ENCODE data around the gene MCC. TPM values are rescaled to one million over a fixed set of nuclear protein-coding genes. Genes with fewer than 3 reads are reported as not detected.
A peak's percentile ranks its signal among the peaks of the same experiment; 100 is the strongest.

The MCC gene
- total and polyA plus RNA-seq, 4 donors = 9.0 to 47.3 (median 14.7) TPM

DNA sequence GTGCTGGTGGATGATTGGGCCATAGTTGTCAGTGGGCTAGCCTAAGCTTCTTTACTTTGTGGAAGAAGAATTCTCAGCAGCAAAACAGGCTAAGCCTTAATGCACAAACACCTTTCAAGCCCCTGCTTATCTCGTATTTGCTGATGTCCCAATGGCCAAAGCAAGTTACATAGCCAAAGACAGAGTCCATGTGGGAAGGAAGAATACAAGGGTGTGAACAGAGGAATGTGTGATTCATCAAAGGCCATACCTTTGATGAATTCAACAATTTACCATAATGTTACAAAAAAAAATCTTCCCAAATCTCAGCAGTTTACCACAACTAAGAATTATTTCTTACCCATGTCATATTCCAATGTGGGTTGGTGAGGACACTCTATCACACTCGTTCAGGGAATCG is 24.1 kb upstream of the MCC start:
- Histone ChIP-seq H3K4me3 (ENCODE audit: low read depth in 1 of 3, low read length in 3 of 3) (no peak overlapping the region), H3K9me3 (ENCODE audit: control insufficient read depth in 4 of 4, low read length in 3 of 4) (no peaks in the 10 kb centered on the region), H3K36me3 (ENCODE audit: control insufficient read depth in 4 of 4, insufficient read depth in 3 of 4, low read depth in 1 of 4, low read length in 3 of 4) (peaks cover 0 to under 1% (median 0%) of the 10 kb centered on the region in 4 donors), H3K9ac (ENCODE audit: low read depth in 1 of 2, low read length in 2 of 2) (no peak overlapping the region), H3K4me1 (ENCODE audit: control insufficient read depth in 4 of 4, insufficient read depth in 4 of 4, low read length in 3 of 4) (peaks cover 0 to 11% (median 4%) of the 10 kb centered on the region in 4 donors), H3K27me3 (ENCODE audit: control insufficient read depth in 4 of 4, insufficient read depth in 4 of 4, low read length in 3 of 4) (no peaks in the 10 kb centered on the region), H3K27ac (ENCODE audit: low read depth in 1 of 2, low read length in 2 of 2) (no peak overlapping the region)
- 89% methylated on average over 3 of the region's 3 CpGs for WGBS
- TF ChIP-seq, protein P1, sequence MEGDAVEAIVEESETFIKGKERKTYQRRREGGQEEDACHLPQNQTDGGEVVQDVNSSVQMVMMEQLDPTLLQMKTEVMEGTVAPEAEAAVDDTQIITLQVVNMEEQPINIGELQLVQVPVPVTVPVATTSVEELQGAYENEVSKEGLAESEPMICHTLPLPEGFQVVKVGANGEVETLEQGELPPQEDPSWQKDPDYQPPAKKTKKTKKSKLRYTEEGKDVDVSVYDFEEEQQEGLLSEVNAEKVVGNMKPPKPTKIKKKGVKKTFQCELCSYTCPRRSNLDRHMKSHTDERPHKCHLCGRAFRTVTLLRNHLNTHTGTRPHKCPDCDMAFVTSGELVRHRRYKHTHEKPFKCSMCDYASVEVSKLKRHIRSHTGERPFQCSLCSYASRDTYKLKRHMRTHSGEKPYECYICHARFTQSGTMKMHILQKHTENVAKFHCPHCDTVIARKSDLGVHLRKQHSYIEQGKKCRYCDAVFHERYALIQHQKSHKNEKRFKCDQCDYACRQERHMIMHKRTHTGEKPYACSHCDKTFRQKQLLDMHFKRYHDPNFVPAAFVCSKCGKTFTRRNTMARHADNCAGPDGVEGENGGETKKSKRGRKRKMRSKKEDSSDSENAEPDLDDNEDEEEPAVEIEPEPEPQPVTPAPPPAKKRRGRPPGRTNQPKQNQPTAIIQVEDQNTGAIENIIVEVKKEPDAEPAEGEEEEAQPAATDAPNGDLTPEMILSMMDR (IDR thresholded peaks at IDR 0.05; ENCODE audit: low read depth, low read length, missing input control) = no peak
- TF ChIP-seq, protein P2, sequence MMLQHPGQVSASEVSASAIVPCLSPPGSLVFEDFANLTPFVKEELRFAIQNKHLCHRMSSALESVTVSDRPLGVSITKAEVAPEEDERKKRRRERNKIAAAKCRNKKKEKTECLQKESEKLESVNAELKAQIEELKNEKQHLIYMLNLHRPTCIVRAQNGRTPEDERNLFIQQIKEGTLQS (IDR thresholded peaks at IDR 0.05) = no peak
- TF ChIP-seq NR2F2 (IDR thresholded peaks at IDR 0.05) = no peak
- TF ChIP-seq, protein P3, sequence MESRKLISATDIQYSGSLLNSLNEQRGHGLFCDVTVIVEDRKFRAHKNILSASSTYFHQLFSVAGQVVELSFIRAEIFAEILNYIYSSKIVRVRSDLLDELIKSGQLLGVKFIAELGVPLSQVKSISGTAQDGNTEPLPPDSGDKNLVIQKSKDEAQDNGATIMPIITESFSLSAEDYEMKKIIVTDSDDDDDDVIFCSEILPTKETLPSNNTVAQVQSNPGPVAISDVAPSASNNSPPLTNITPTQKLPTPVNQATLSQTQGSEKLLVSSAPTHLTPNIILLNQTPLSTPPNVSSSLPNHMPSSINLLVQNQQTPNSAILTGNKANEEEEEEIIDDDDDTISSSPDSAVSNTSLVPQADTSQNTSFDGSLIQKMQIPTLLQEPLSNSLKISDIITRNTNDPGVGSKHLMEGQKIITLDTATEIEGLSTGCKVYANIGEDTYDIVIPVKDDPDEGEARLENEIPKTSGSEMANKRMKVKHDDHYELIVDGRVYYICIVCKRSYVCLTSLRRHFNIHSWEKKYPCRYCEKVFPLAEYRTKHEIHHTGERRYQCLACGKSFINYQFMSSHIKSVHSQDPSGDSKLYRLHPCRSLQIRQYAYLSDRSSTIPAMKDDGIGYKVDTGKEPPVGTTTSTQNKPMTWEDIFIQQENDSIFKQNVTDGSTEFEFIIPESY (IDR thresholded peaks at IDR 0.05) = no peak
- no peak for TF ChIP-seq GABPA (IDR thresholded peaks at IDR 0.05 in 1 of 2, conservative IDR thresholded peaks at IDR 0.05 in 1 of 2)
- no peak for TF ChIP-seq SP1 (IDR thresholded peaks at IDR 0.05)
- TF ChIP-seq RAD21 (IDR thresholded peaks at IDR 0.05) = no peak
- TF ChIP-seq FOXA2 (IDR thresholded peaks at IDR 0.05) = no peak
- no peak for TF ChIP-seq EGR1 (IDR thresholded peaks at IDR 0.05; ENCODE audit: low read depth in 2 of 2)
- TF ChIP-seq HNF4G (IDR thresholded peaks at IDR 0.05) = no peak
- TF ChIP-seq, protein P4, sequence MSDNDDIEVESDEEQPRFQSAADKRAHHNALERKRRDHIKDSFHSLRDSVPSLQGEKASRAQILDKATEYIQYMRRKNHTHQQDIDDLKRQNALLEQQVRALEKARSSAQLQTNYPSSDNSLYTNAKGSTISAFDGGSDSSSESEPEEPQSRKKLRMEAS (IDR thresholded peaks at IDR 0.05) = no peak
- DNase-seq (ENCODE audit: low spot score) = no peak

DNA sequence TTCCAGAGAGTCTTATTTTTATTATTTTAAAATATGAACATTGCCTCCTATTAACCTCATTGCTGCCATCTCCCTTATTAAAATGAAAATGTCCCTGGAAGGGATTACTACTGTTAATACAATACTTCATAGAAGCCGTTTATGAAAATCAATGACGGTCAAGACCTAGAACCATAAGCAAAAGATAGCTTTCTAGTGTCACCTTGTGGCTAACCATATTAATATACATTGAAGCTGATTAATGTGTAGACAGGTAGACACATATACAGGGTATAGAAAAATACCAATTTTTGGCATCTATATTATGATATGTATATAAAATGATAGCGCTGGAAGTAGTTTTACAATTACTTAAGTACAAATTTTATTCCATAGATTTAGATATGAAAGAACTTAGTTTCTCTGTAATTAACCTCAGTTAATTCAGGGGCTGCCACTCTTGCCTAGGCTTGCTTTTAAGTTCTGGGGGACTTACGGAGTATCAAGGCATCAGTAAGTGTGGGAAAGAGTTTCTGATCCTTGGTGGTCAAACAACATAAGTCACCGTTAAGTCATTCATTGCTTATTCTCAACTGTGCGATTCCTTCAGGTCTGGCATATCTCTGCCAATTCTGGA is 22.7 kb upstream of the MCC start:
- Histone ChIP-seq H3K9ac (ENCODE audit: low read depth in 1 of 2, low read length in 2 of 2) (no peak overlapping the region), H3K36me3 (ENCODE audit: control insufficient read depth in 4 of 4, insufficient read depth in 3 of 4, low read depth in 1 of 4, low read length in 3 of 4) (no peaks in the 10 kb centered on the region), H3K4me1 (ENCODE audit: control insufficient read depth in 4 of 4, insufficient read depth in 4 of 4, low read length in 3 of 4) (peaks cover 0 to 11% (median 4%) of the 10 kb centered on the region in 4 donors), H3K27me3 (ENCODE audit: control insufficient read depth in 4 of 4, insufficient read depth in 4 of 4, low read length in 3 of 4) (no peaks in the 10 kb centered on the region), H3K27ac (ENCODE audit: low read depth in 1 of 2, low read length in 2 of 2) (no peak overlapping the region), H3K9me3 (ENCODE audit: control insufficient read depth in 4 of 4, low read length in 3 of 4) (no peaks in the 10 kb centered on the region), H3K4me3 (ENCODE audit: low read depth in 1 of 3, low read length in 3 of 3) (no peak overlapping the region)
- no peak for TF ChIP-seq RXRA (IDR thresholded peaks at IDR 0.05)
- no peak for TF ChIP-seq SP1 (IDR thresholded peaks at IDR 0.05)
- TF ChIP-seq, protein P1 (IDR thresholded peaks at IDR 0.05; ENCODE audit: low read depth, low read length, missing input control) = peak; percentile 39
- TF ChIP-seq HNF4G (IDR thresholded peaks at IDR 0.05) = no peak
- TF ChIP-seq RAD21 (IDR thresholded peaks at IDR 0.05) = peak; percentile 76 to 78
- 57% methylated on average over 6 of the region's 6 CpGs for WGBS
- no peak for DNase-seq (ENCODE audit: low spot score)

Measured in liver (tissue), 9 donors.